Measurements from ENCODE around the gene ZNF581. TPM values are rescaled to one million over a fixed set of nuclear protein-coding genes. Genes with fewer than 3 reads are reported as not detected.
A peak's percentile ranks its signal among the peaks of the same experiment; 100 is the strongest.

The ZNF581 gene
- total RNA-seq, 3 donors from 2014 or later, result 10.7 to 16.8 (median 16.7) TPM

DNA sequence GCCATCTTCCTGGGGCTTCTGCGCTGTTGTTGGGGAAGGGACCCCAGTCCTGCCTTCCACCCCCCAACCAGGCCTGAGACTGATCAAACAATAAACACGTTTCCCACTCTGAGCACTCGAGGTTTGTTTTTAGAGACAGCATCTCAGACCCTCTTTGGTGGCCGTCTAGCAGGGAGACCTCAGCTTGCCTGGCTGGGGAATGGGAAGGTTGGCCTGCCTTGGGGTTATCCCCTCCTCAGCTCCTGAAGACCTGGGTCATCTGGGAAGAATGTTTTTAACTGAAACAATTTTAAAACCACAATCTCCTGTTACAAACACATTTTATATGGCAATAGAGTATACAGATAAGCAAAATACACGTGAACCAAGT is 2.0 kb downstream of the ZNF581 start:
- intact Hi-C loops (cut with DNase I; ENCODE audit: low total_unique reads), result no loop called here

DNA sequence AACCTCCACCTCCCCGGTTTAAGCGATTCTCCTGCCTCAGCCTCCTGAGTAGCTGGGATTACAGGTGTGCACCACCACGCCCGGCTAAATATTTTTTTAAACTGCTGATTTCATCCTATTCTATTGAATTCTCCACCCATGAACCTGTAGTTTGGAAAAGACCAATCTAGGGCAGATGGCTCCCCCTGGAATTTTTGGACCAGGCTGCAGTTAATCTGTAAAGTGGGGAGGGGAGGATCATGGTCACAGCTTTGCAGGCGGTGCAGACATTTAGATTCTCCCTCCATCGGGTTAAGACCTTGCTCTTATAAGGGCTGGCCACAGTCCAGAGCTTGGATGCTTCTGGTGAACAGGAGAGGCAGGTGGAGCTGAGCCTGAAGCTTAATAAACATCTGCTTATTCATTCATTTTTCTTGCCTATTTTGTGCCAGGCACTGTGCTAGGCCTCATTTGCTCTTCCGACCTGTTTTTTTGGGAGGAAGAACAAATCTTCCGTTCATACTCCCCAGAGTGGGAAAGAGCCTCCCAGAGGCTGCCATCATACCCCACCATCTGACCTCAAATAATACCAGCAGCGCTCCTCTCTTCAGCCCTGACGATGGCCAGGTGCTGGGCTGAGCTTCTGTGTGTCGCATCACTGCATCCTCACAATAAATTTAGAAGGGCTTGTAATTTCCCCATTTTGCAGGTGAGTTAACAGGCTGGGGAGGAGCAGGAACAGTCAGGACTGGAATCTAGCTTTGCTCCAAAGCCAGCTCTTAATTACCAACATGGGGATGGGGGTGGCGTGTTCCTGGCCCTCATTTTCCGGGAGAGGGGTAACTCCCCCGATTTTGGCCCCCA is 3.7 kb downstream of the ZNF581 start:
- Histone ChIP-seq H3K4me3 (peak overlapping the region; percentile 88 to 98 (median 96)), H3K27ac (peak overlapping the region; percentile 86 to 92), H3K36me3 (no peaks in the 10 kb centered on the region), H3K27me3 (no peaks in the 10 kb centered on the region), H3K4me1 (peaks cover 9 to 11% of the 10 kb centered on the region in 2 donors), H3K9me3 (no peaks in the 10 kb centered on the region)
- DNase-seq (ENCODE audit: low spot score in 2 of 2), result no peak
- intact Hi-C loops (cut with DNase I; ENCODE audit: low total_unique reads), result no loop called here
- TF ChIP-seq POLR2A (IDR thresholded peaks at IDR 0.05) (no peak), POLR2AphosphoS5 (IDR thresholded peaks at IDR 0.05) (no peak)
- TF ChIP-seq, protein P1, sequence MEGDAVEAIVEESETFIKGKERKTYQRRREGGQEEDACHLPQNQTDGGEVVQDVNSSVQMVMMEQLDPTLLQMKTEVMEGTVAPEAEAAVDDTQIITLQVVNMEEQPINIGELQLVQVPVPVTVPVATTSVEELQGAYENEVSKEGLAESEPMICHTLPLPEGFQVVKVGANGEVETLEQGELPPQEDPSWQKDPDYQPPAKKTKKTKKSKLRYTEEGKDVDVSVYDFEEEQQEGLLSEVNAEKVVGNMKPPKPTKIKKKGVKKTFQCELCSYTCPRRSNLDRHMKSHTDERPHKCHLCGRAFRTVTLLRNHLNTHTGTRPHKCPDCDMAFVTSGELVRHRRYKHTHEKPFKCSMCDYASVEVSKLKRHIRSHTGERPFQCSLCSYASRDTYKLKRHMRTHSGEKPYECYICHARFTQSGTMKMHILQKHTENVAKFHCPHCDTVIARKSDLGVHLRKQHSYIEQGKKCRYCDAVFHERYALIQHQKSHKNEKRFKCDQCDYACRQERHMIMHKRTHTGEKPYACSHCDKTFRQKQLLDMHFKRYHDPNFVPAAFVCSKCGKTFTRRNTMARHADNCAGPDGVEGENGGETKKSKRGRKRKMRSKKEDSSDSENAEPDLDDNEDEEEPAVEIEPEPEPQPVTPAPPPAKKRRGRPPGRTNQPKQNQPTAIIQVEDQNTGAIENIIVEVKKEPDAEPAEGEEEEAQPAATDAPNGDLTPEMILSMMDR (IDR thresholded peaks at IDR 0.05), result no peak

More for the DNA sequence above, 2.0 kb downstream of the ZNF581 start:
- Histone ChIP-seq H3K9me3 (no peaks in the 10 kb centered on the region), H3K36me3 (no peaks in the 10 kb centered on the region), H3K4me1 (peaks cover 11 to 13% of the 10 kb centered on the region in 2 donors), H3K27ac (no peak overlapping the region), H3K27me3 (no peaks in the 10 kb centered on the region), H3K4me3 (no peak overlapping the region)
- no peak for TF ChIP-seq POLR2A (IDR thresholded peaks at IDR 0.05)
- no peak for TF ChIP-seq POLR2AphosphoS5 (IDR thresholded peaks at IDR 0.05)
- TF ChIP-seq, protein P1 (IDR thresholded peaks at IDR 0.05), result no peak
- DNase-seq (ENCODE audit: low spot score in 2 of 2), result no peak

DNA sequence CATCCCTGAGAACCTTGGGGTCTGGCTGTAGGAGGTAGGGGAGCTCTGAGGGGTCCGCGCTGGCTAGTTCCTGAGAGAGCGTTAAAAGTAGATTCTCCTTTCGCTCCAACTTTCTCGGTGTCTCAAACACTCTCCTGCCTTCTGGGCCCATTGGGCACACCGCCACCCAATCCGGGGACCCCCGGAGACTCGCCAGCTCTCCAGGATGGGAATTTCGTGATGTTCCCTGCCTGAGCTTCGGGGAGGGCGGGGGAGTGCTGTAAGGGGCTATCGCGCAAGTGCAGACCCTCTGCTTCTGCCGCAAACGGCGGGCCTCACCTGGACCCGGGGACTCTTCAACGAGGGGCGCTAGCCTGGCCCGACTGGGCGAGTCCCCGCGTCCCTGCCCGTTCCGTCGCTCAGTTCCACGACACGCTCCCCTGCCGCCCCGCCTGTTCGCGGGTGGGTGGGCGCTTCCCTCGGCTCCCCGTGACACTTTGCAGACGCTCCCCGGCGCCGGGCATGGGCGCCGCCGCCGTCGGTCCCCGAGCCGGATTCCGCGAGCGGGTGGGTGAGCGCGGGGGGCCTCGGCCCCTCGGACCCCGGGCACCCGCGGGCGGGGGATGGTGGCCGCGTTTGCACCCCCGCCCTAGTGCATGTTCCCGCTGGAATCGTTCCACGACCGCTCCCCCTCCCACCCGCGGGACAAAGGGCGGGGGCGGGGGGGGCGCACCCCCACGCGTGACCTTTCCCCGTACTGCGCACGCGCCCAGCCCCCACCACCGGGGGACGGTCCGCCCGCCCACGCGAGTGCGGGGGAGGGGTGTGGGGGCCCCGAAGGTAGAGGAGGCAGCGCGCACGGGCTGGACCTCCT is 4.5 kb downstream of the ZNF581 start, which contains the start of gene CCDC106:
CCDC106 (plus strand) TSS at position 481 of the 853 bp plus-strand sequence. CDS start 835 bp downstream, outside the sequence.
- H3K4me3 ChIP-seq, result peak within 1 kb of the TSS; percentile 88 to 98 (median 96)
- peak within 1 kb of the TSS; percentile 86 to 92 for H3K27ac ChIP-seq
- H3K36me3 ChIP-seq, result no peaks in the 10 kb centered on the region
- no peak for DNase-seq (ENCODE audit: low spot score in 2 of 2)
- no peak for TF ChIP-seq POLR2A (IDR thresholded peaks at IDR 0.05)
- TF ChIP-seq, protein P1 (IDR thresholded peaks at IDR 0.05), result no peak
- no peak for TF ChIP-seq POLR2AphosphoS5 (IDR thresholded peaks at IDR 0.05)
- no peaks in the 10 kb centered on the region for H3K9me3 ChIP-seq
- peaks cover 9 to 11% of the 10 kb centered on the region in 2 donors for H3K4me1 ChIP-seq
- intact Hi-C loops (cut with DNase I; ENCODE audit: low total_unique reads), result no loop called here
- no peaks in the 10 kb centered on the region for H3K27me3 ChIP-seq

DNA sequence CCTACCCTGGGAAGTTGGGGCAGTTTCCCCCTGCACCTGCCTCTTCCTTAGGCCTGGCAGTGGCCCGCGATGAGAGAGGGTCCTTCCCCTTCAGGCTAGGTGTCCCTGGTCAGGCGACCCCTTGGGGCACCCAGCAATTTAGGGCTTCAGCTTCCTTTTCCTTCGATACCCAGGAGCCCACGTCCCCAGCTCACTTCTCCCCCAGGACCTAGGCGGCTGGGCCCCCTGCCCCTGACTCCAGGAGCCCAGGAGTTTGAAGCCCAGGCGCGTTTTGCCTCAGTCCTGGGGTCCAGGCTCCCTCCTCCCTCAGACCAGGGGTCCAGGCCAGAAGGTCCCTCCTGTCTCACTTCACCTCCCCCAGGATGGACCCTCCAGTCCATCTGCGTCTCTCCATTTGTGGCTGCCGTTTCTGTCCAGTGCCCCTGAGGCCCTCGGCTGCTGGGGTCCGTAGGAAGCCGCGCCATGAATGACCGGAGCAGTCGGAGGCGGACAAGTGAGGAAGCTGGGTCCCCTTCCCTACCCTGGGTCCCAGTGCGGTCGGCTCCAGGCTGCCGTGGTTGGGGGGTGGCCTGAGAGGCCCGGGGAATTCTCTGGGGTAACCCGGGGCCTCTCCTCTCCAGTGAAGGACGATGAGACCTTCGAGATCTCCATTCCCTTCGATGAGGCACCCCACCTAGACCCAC is 5.3 kb downstream of the ZNF581 start:
- TF ChIP-seq, protein P1 (IDR thresholded peaks at IDR 0.05), result no peak
- no peak for TF ChIP-seq POLR2AphosphoS5 (IDR thresholded peaks at IDR 0.05)
- TF ChIP-seq POLR2A (IDR thresholded peaks at IDR 0.05), result no peak
- Histone ChIP-seq H3K9me3 (no peaks in the 10 kb centered on the region), H3K4me1 (peaks cover 9 to 11% of the 10 kb centered on the region in 2 donors), H3K36me3 (no peaks in the 10 kb centered on the region), H3K27ac (peak overlapping the region; percentile 86 to 92), H3K4me3 (peak overlapping the region; percentile 88 to 98 (median 96)), H3K27me3 (no peaks in the 10 kb centered on the region)
- DNase-seq (ENCODE audit: low spot score in 2 of 2), result no peak
- intact Hi-C loops (cut with DNase I; ENCODE audit: low total_unique reads), result no loop called here
